Lung (tissue), 12 donors: Measurements from ENCODE around the gene NAALADL2. TPM values are rescaled to one million over a fixed set of nuclear protein-coding genes. Genes with fewer than 3 reads are reported as not detected.
A peak's percentile ranks its signal among the peaks of the same experiment; 100 is the strongest.

ENCODE experiments used
- ATAC-seq: fragments of 200-7000 bp; cut with Tn5 transposase; one replicate; pipeline ENCODE4 v1.9.1; 2020; ENCODE audit warnings: moderate number of reproducible peaks; ENCODE audit not compliant: insufficient read depth, low FRiP score
- DNase-seq, 3 donors: peaks; one replicate each; pipeline ENCODE4 v3.0.0-alpha.2; 2013 to 2017
- H3K27ac ChIP-seq, 2 donors: one replicate each; pipeline ENCODE4 v1.5.1; 2013; ENCODE audit warnings: mild to moderate bottlenecking in 2 of 2, moderate library complexity in 2 of 2, control low read depth in 1 of 2, inconsistent platforms in 1 of 2, low read depth in 1 of 2, low read length in 1 of 2
- H3K27me3 ChIP-seq, 3 donors: one replicate each; pipeline ENCODE4 v1.5.1; 2013; ENCODE audit warnings: low read length in 2 of 3; ENCODE audit not compliant: control insufficient read depth in 3 of 3, insufficient read depth in 3 of 3
- H3K36me3 ChIP-seq, 4 donors: one replicate each; pipeline ENCODE4 v1.5.1; 2013; ENCODE audit warnings: low read length in 4 of 4, mild to moderate bottlenecking in 1 of 4, moderate library complexity in 1 of 4; ENCODE audit not compliant: control insufficient read depth in 4 of 4, insufficient read depth in 4 of 4
- H3K4me1 ChIP-seq, 5 donors: one replicate each; pipeline ENCODE4 v1.5.1; 2013; ENCODE audit warnings: low read length in 5 of 5, mild to moderate bottlenecking in 2 of 5, moderate library complexity in 1 of 5; ENCODE audit not compliant: control insufficient read depth in 5 of 5, insufficient read depth in 5 of 5
- H3K4me3 ChIP-seq: one replicate; pipeline ENCODE4 v1.5.1; 2013; ENCODE audit warnings: mild to moderate bottlenecking, control low read depth, moderate library complexity
- H3K9ac ChIP-seq, 2 donors: one replicate each; pipeline ENCODE4 v1.5.1; 2013; ENCODE audit warnings: low read length in 2 of 2, control low read depth in 1 of 2; ENCODE audit not compliant: insufficient read depth in 1 of 2
- H3K9me3 ChIP-seq, 4 donors: one replicate each; pipeline ENCODE4 v1.5.1; 2013; ENCODE audit warnings: low read length in 3 of 4, mild to moderate bottlenecking in 1 of 4, moderate library complexity in 1 of 4; ENCODE audit not compliant: control insufficient read depth in 4 of 4, insufficient read depth in 3 of 4
- WGBS, 2 donors: extraction: QIAGEN DNeasy Blood & Tissue Kit; methylation state at CpG; one replicate each; pipeline ENCODE4 v1.1.7; 2013; 5-methylcytosine and 5-hydroxymethylcytosine counted together
- polyA plus RNA-seq, 2 donors: library from polyadenylated mRNA; stranded (reverse); fragments of 200-250 nt; gene quantifications; one replicate each; pipeline ENCODE4 v1.2.1, GENCODE V29; 2013
- total RNA-seq, 2 donors: library from RNA; depleted of rRNA in 1 of 2; stranded (reverse); fragments of >200 nt in 1 of 2; gene quantifications; one replicate each; pipeline ENCODE4 v1.2.1, GENCODE V29; 2014 to 2021
- TF ChIP-seq, protein P1 (sequence below): IDR thresholded peaks from 2 replicates; pipeline ENCODE4 v1.5.1; 2012; ENCODE audit warnings: mild to moderate bottlenecking; ENCODE audit errors: control extremely low read depth, extremely low read depth
- donor health status: control.
- donor health status: control.
- donor health status: Bipolar disorder and iron deficiency.
- donor health status: healthy.
- donor health status: DM: yes; HTN: yes; CAD: no.

The NAALADL2 gene
- total and polyA plus RNA-seq, 4 donors = 0.49 to 46.7 (median 4.7) TPM

DNA sequence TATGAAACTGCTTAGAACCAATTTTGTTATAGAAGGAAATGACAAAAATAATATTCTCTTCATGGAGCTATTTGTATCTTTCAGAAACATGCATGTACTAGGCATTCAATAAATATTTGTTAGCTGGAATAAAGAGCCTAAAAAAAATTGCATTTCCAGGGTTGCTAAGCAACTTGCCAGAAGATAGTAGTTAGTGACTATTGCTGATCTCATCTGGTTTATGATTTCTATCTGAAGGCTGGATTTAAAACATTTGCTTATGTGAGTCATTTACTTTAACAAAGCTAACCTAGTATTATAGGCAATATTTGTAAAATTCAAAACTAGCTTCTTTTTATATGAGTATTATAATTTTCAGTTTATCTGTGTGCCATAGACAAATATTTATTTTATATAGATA lies 78.3 kb downstream of the NAALADL2 start:
- Histone ChIP-seq H3K36me3 (no peaks in the 10 kb centered on the region), H3K4me3 (no peak overlapping the region), H3K4me1 (no peaks in the 10 kb centered on the region), H3K9me3 (peaks cover 0 to 8% (median 0%) of the 10 kb centered on the region in 4 donors), H3K27me3 (no peaks in the 10 kb centered on the region), H3K27ac (no peak overlapping the region), H3K9ac (no peak overlapping the region)
- TF ChIP-seq, protein P1, sequence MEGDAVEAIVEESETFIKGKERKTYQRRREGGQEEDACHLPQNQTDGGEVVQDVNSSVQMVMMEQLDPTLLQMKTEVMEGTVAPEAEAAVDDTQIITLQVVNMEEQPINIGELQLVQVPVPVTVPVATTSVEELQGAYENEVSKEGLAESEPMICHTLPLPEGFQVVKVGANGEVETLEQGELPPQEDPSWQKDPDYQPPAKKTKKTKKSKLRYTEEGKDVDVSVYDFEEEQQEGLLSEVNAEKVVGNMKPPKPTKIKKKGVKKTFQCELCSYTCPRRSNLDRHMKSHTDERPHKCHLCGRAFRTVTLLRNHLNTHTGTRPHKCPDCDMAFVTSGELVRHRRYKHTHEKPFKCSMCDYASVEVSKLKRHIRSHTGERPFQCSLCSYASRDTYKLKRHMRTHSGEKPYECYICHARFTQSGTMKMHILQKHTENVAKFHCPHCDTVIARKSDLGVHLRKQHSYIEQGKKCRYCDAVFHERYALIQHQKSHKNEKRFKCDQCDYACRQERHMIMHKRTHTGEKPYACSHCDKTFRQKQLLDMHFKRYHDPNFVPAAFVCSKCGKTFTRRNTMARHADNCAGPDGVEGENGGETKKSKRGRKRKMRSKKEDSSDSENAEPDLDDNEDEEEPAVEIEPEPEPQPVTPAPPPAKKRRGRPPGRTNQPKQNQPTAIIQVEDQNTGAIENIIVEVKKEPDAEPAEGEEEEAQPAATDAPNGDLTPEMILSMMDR = no peak
- DNase-seq (peak in 2 of 3 donors; percentile 7 to 22), ATAC-seq (no peak)

- no peaks in the 10 kb centered on the region for H3K27me3 ChIP-seq
- no peaks in the 10 kb centered on the region for H3K4me1 ChIP-seq
- H3K9ac ChIP-seq = no peak overlapping the region
- H3K36me3 ChIP-seq = no peaks in the 10 kb centered on the region
- H3K9me3 ChIP-seq = peaks cover 0 to 8% (median 0%) of the 10 kb centered on the region in 4 donors
- 80 to 93% methylated on average over 4 of the region's 4 CpGs for WGBS, 2 donors
- no peak for ATAC-seq
- H3K27ac ChIP-seq = no peak overlapping the region
- no peak for DNase-seq
- no peak overlapping the region for H3K4me3 ChIP-seq
- TF ChIP-seq, protein P1 = no peak
Observed at GRCh38 chr3:174938102-174938501, 79.0 kb downstream of the NAALADL2 start.

- Histone ChIP-seq H3K27ac (no peak overlapping the region), H3K27me3 (no peaks in the 10 kb centered on the region), H3K9ac (no peak overlapping the region), H3K36me3 (no peaks in the 10 kb centered on the region), H3K9me3 (peaks cover 0 to 8% (median 0%) of the 10 kb centered on the region in 4 donors), H3K4me3 (no peak overlapping the region), H3K4me1 (no peaks in the 10 kb centered on the region)
- TF ChIP-seq, protein P1 = no peak
- WGBS, 2 donors = 90 to 91% methylated on average over 2 of the region's 2 CpGs
- DNase-seq (no peak), ATAC-seq (no peak)
Observed at GRCh38 chr3:174940151-174940550, 81.0 kb downstream of the NAALADL2 start.

- Histone ChIP-seq H3K4me3 (no peak overlapping the region), H3K4me1 (peaks cover 0 to 3% (median 0%) of the 10 kb centered on the region in 5 donors), H3K27ac (no peak overlapping the region), H3K9me3 (peaks cover 0 to 3% (median 0%) of the 10 kb centered on the region in 4 donors), H3K27me3 (no peaks in the 10 kb centered on the region), H3K9ac (no peak overlapping the region), H3K36me3 (no peaks in the 10 kb centered on the region)
- ATAC-seq (no peak), DNase-seq (no peak)
- WGBS, 2 donors = 79 to 86% methylated on average over 2 of the region's 2 CpGs
- TF ChIP-seq, protein P1 = no peak
Observed at GRCh38 chr3:174945276-174945675, 86.1 kb downstream of the NAALADL2 start.
